Activated T-cell treated with anti-CD3 and anti-CD28 coated beads for 4 hours (primary cell): Measurements from ENCODE around the gene CAMK2A.

Experiments
- DNase-seq: peaks from one replicate; pipeline ENCODE4 v3.0.0-alpha.2; 2020

Gene CAMK2A

DNA sequence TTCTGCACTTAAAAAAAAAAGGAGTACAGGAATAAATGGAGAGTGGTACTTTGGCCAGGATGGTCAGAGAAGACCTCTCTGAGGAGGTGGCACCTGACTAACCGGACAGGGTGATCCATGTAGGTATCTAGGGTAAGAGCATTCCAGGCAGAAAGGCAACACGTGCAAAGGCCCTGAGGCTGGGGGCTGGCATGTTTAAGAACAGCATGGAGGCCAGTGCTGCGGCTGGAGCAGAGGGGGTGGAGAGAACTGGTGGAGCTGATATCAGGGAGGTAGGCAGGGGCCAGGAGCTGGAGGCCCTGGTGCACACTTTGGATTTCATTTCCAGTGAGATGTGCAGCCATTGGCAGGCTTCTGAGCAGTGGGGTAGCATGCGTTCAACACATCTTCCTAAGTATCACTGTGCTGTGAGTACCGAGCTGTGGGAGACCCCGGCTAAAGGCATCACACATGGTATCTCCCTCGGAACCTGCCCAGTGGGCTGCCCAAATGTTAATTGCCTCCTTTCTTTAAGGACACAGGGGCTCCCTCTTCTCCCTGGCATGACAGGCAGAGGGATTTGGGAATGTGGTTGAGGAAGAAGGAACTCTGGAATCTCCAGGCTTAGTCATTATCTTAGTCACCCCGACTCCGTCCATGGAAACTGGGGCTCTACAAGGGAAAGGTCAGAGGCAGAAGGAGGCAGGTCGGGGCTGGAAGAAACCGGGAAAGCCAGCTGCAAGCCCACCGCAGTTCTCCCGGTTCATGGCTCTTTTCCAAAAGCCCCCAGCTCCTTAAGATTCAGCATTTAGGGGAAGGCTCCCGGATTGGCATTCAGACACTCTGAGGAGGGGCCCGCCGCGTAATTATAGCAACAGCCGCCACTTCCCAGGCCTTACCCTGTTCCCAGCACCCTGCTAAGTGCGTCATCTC lies 81.1 kb downstream of the CAMK2A start:
- DNase-seq: no peak

GRCh38 chr5:150206779-150207115 lies 82.8 kb downstream of the CAMK2A start:
- no peak for DNase-seq

GRCh38 chr5:150206098-150206778 lies 83.3 kb downstream of the CAMK2A start:
- no peak for DNase-seq

- no peak for DNase-seq
Observed at GRCh38 chr5:150204590-150204960, 85.0 kb downstream of the CAMK2A start.

GRCh38 chr5:150203832-150204589 lies 85.6 kb downstream of the CAMK2A start:
- DNase-seq: no peak

- no peak for DNase-seq
Observed at GRCh38 chr5:150202501-150202900, 87.1 kb downstream of the CAMK2A start.

DNA sequence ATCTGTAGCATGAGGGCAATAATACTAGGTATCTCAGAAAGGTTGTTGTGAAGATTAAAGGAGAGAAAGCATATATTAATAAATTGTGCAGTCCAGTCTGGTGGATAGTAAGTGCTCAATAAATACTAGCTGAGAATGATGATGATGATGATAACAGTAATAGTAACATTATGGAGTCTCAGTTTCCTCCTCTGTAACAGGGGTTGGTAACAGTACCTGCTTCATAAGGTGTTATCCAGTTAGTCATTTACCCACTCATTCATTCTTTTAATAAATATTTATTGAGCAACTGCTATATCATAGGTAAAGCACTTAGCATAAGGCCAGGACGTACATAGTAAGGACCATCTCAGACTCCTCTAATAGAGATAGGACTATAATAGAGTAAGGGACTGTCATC lies 92.1 kb downstream of the CAMK2A start:
- no peak for DNase-seq

GRCh38 chr5:150196986-150197385 lies 92.6 kb downstream of the CAMK2A start:
- no peak for DNase-seq

DNA sequence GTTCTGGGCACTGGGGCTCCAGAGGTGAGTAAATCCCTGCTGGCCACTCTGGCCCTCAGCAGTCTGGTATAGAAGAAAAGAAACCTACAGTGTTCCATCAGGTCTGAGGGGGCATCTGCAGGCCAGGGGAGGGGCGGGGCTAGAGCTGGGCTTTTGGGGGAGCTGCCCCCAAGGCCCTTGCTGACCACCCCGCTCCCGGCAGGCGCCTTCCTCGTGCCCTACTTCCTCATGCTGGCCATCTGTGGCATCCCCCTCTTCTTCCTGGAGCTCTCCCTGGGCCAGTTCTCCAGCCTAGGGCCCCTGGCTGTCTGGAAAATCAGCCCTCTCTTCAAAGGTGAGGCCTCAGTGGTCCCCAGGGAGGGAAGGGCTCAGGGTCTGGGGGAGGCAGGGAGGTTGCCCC lies 93.1 kb downstream of the CAMK2A start:
- no peak for DNase-seq

DNA sequence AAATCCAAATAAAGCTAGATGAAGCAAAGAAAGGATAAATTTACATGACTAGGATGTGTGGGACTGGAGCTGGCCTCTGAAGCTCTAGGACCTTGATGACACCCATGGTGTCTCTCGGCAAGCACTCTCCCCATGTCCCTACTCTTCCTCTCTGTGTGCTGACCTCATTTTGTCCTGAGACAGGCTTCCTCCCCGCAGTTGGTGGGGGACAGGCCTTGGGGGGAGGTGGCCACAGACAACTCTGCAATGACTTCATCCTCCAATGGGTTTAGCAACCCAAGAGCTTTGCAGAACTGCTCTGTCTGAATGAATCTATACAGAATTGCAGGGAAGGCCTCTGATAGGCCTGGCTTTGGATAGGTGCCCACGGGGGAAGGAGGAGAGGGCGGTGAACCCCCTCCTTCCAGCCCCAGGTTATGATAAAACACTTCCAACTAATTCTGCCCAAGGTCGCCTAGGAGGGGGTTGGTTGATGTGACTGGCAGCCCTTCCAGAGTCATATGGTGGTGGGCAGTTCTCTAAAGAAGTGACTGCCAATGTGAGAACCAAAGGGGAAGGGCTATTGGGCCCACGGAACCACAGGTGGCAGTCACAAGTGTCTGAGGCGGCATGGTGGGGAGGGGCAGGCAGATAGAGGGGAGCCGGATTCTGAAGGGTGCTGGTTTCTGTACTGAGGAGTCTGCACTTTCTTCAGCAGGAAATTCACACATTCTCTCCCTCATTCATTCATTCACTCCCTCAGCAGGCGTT lies 93.7 kb downstream of the CAMK2A start:
- no peak for DNase-seq

GRCh38 chr5:150192462-150192861 lies 97.1 kb downstream of the CAMK2A start:
- no peak for DNase-seq

- no peak for DNase-seq
Observed at GRCh38 chr5:150190987-150191386, 98.6 kb downstream of the CAMK2A start.

GRCh38 chr5:150190503-150190979 lies 99.0 kb downstream of the CAMK2A start:
- DNase-seq: no peak

DNA sequence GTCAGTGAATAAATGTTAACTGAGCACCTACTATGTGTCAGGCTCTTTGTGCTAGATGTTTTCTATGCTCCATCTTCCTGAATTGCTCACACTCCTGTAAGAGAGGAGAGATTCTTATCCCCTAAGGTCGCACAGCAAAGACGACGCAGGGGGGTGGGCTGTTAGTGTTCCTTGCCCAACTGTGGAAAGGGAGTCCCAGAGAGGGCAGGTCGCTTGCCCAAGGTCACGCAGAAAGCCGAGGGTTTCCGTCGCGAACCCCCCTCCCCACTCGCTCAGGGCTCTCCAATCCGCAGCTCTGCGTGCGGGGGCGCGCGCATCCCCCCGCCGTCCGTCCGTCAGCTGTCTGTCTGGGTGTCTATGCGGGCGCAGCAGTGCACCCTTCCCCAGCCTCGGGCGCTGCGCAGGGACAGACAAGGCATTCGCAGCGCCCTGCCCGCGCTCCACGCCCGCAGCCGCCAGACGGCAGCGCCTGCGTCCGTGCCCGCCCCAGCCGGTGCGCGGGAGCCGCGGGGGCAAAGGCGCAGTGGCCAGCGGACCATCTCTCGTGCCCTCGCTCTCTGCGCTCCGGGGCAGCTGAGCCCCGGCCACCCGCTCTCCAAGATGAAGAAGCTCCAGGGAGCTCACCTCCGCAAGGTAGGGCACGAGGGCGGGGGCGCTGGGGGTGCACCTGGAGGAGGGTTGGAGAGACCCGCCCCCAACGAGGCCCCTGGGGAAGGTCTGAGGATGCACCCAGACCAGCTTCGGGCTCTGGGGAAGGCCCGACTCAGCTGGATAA lies 99.7 kb downstream of the CAMK2A start, which contains the start of gene SLC6A7:
Gene SLC6A7 (plus strand): TSS at position 335 of the 775 bp plus-strand sequence. CDS start 266 bp downstream, at position 601.
- DNase-seq: no peak

DNA sequence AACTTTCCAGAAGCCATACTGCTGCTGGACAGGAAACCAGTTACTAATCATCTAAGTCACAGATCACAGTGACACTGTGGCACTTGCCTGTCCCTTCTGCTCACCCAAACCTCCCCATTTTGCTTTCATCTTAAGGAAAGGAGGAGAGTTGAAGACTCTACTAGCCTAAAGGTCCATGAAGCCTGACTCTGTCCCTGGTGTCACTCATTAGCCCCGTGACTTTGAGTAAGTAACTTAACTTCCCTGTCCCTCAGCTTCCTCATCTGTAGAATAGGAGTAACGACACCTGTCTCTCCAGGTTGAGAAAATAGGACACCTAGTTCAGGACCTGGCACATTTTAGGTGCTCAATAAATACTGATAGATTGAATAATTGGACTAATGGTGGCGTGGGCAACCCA lies 100.2 kb downstream of the CAMK2A start:
- no peak for DNase-seq

DNA sequence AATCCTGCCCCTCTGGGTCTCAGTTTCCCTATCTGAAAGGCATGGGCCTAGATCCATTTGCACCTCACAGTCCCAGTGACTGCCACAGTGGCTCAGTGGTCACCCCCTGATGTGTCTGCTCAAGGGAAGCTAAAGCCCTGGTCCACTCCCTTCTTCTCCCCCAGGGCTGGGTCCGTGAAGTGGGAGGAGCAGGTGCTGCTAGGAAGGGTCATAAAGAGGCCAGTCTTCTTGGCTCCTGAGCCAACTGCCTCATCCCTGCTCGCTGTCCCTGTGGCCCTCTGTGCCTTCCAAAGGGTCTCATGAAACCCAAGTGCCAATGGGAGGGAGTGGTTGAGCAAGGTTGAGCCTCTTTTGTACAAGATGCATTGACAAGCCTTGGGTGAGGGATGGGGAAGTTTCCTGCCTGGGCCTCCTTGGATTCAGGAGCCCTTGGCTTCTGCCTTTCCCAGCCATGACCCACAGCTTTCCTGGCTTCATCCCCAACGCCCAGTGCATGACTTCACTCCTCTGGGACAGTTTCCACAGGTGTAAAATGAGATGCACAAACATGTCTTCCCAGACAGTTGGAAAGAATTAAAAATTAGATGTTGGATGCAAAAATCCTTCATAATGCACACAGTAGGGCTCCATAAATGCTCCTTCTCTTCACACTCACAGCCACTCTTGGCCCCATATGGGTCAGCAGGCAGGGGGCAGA lies 101.3 kb downstream of the CAMK2A start:
- no peak for DNase-seq

DNA sequence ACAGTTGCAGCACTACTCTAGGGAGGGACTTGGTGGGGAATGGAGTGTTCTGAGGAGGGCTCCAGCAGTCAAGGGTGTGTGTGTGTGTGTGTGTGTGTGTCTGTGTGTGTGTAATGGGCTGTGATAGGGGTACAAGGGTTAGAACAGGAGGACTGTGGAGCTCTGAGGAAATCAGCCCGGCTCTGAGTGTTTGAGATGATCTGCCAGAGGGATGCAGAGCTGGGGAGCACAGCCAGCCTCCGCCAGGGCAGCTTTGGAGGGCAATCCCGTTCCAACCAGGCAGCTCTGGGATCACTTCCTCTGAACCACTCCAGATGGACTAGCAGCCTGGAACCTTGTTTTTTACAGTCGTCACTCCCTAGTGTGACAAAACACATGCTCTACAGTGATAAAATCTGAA lies 102.7 kb downstream of the CAMK2A start:
- no peak for DNase-seq

DNA sequence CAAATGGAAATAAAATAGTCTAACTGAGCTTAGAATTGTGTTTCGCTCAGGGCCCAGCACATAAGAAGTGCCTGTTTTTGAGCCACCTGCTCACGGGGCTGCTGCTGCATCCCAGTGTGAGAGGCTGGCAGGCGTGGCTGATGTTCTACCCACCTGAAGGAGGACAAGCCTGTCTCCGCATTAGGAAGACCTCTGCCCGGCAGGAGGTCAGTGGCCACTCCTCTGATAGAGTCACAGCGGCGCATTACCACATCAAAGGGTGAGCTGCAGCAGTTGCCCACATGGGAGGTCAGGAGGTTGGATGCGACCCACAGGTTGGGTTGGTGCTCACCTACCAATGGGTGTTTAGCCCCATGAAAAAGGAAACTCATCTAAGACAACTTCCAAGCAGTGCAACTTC lies 103.4 kb downstream of the CAMK2A start:
- no peak for DNase-seq

DNA sequence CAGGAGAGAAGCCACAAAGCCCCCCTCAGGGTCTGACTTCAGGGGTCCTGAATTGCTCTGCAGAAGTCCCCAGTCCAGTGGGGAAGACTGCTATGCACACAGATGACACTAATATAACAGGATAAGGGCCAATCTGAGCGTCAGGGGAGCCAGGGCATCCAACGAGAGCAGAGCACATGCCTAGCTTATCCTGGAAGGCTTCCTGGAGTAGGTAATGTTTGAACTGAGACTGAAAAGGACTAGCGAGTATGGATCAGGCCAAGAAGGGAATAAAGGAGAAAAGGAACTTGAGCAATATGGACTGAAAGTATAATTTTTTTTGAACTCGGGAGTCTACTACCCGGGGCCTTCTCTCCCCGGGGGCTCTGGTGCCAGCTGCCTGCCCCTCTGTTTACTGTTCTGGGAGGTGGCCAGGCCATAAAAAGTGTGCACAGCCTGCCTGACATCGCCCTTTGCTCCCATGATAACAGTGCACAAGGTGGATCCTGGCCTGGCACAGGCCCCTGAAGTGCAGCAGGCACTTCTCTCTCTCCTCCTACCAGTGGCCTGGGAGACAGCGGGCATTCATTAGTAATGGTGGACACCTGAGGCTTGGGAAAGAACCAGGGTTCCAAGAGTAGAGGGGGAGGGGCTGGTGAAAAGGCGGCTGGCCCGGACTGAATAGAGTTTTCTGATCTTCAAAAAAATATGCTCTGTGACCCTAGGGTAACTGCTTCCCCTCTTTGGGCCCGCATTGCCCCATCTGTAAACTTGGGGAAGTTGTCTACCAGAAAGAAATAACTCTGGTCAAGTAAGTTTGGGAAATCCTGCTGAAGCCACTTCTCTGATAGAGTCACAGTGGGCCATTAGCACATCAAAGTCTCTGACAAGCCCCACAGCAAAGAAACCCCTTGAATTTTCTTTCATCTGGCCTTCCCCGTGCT lies 104.3 kb downstream of the CAMK2A start:
- no peak for DNase-seq

DNA sequence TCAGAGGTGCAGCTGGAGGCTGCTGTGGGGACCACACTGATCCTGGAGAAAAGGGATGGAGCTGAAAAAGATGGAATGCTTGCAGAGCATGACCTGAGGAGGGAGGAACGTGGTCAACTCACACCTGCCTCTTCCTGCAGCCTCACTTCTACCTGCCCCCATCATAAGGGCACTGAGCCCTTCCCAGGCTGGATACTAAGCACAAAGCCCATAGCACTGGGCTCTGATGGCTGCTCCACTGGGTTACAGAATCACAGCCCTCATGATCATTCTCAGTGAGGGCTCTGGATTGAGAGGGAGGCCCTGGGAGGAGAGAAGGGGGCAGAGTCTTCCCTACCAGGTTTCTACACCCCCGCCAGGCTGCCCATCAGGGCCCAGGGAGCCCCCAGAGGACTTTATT lies 105.6 kb downstream of the CAMK2A start:
- DNase-seq: no peak
